ENCODE measurements around the gene ALDH7A1. TPM values are rescaled to one million over a fixed set of nuclear protein-coding genes. Genes with fewer than 3 reads are reported as not detected.

The ALDH7A1 gene
- total RNA-seq, 1 donor from 2014 or later: 119 TPM

DNA sequence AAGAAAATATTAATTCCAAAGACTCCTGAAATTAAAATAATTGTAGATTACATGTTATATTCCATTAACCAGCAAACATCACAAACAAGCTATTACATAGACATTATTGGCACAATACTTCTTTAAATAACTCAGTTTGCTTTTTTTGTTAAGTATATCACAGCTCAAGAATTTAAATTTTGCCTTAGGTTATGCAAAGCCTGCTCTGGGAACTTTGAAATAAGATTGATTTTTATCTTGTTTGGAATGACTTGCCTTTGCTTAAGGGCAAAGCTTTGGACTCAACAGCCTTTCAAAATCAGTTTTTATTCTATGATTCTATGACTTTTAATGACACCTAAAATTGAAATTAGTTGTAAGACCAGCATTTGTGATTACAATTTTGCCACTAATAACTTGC is 78.2 kb downstream of the ALDH7A1 start:
- H3K4me1 Mint-ChIP-seq: peaks cover 52% of the 10 kb centered on the region
- no peaks in the 10 kb centered on the region for H3K36me3 Mint-ChIP-seq
- H3K4me3 Mint-ChIP-seq: no peak overlapping the region
- TF ChIP-seq CTCF (IDR thresholded peaks at IDR 0.05; ENCODE audit: unreplicated experiment): no peak
- no peaks in the 10 kb centered on the region for H3K9me3 Mint-ChIP-seq
- peak overlapping the region; percentile 86 for H3K27ac Mint-ChIP-seq
- H3K27me3 Mint-ChIP-seq (ENCODE audit: low read depth): no peaks in the 10 kb centered on the region
- no peak for DNase-seq (ENCODE audit: low spot score in 2 of 2, unreplicated experiment in 2 of 2)

GRCh38 chr5:126516133-126516532 is 78.9 kb downstream of the ALDH7A1 start:
- no peak for TF ChIP-seq CTCF (IDR thresholded peaks at IDR 0.05; ENCODE audit: unreplicated experiment)
- no peak for DNase-seq (ENCODE audit: low spot score in 2 of 2, unreplicated experiment in 2 of 2)
- peaks cover 50% of the 10 kb centered on the region for H3K4me1 Mint-ChIP-seq
- no peaks in the 10 kb centered on the region for H3K36me3 Mint-ChIP-seq
- no peaks in the 10 kb centered on the region for H3K27me3 Mint-ChIP-seq (ENCODE audit: low read depth)
- H3K9me3 Mint-ChIP-seq: no peaks in the 10 kb centered on the region
- H3K4me3 Mint-ChIP-seq: no peak overlapping the region
- H3K27ac Mint-ChIP-seq: peak overlapping the region; percentile 86

DNA sequence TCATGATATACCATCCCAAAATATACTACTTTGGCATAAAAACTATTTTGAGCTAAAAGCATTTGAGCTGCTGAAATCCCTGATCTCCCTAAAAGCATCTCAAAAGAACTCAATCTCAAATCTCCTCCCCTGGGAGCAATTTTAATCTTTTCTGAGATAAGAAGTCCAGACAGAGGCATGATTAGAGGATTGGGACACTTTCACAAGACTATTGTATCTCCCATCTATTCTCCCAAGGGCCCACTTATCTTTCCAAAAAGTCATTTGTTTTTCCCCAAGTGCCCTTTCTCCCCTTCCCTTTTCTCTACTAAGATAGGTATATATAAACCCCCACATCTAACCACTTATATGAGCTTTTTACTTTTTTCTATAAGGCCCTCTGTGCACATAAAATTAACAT is 79.7 kb downstream of the ALDH7A1 start:
- Mint-ChIP-seq H3K4me3 (no peak overlapping the region), H3K4me1 (peaks cover 44% of the 10 kb centered on the region), H3K36me3 (no peaks in the 10 kb centered on the region), H3K27ac (peak overlapping the region; percentile 86), H3K27me3 (ENCODE audit: low read depth) (no peaks in the 10 kb centered on the region), H3K9me3 (no peaks in the 10 kb centered on the region)
- DNase-seq (ENCODE audit: low spot score in 2 of 2, unreplicated experiment in 2 of 2): no peak
- TF ChIP-seq CTCF (IDR thresholded peaks at IDR 0.05; ENCODE audit: unreplicated experiment): no peak

DNA sequence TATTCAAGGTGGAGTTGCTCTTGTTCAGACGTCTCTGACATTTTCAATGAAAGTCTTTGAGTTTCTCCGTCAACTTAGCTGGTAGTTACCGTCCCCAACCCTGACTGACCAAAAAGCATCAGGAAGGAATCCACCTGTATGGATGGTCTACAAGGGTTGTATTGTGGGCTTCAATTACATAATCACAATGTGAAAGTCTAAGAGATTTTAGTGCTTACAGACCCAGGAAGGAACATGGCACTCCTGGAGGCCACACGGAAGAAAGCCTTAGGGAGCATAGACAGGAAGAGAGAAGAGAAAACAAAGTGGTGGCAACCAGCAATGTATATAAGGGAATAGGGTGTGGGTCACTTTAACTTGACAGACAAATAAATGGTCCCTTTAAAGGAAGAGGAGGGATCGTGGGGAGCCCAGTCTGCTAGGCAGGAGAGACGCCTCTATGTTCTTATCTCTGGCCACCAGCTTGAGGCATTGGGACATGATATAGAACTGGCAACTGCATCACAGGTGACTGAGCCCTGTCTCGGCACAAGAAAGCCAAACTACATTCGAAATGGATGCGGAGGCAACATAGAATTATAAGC is 80.4 kb downstream of the ALDH7A1 start:
- peaks cover 37% of the 10 kb centered on the region for H3K4me1 Mint-ChIP-seq
- peak overlapping the region; percentile 40 for H3K27ac Mint-ChIP-seq
- no peaks in the 10 kb centered on the region for H3K9me3 Mint-ChIP-seq
- H3K27me3 Mint-ChIP-seq (ENCODE audit: low read depth): no peaks in the 10 kb centered on the region
- H3K36me3 Mint-ChIP-seq: no peaks in the 10 kb centered on the region
- no peak for TF ChIP-seq CTCF (IDR thresholded peaks at IDR 0.05; ENCODE audit: unreplicated experiment)
- DNase-seq (ENCODE audit: low spot score in 2 of 2, unreplicated experiment in 2 of 2): no peak
- H3K4me3 Mint-ChIP-seq: no peak overlapping the region

GRCh38 chr5:126514131-126514557 is 80.9 kb downstream of the ALDH7A1 start:
- no peaks in the 10 kb centered on the region for H3K9me3 Mint-ChIP-seq
- no peak for DNase-seq (ENCODE audit: low spot score in 2 of 2, unreplicated experiment in 2 of 2)

More at GRCh38 chr5:126514131-126514557, 80.9 kb downstream of the ALDH7A1 start:
- TF ChIP-seq CTCF (IDR thresholded peaks at IDR 0.05; ENCODE audit: unreplicated experiment): no peak
- Mint-ChIP-seq H3K27ac (no peak overlapping the region), H3K4me1 (peaks cover 33% of the 10 kb centered on the region), H3K36me3 (no peaks in the 10 kb centered on the region), H3K4me3 (no peak overlapping the region), H3K27me3 (ENCODE audit: low read depth) (no peaks in the 10 kb centered on the region)

Measured in mesothelial cell of epicardium (in vitro differentiated cells).